H1 (cell line): Measurements from ENCODE around the gene GABRG3. TPM values are rescaled to one million over a fixed set of nuclear protein-coding genes. Genes with fewer than 3 reads are reported as not detected.
A peak's percentile ranks its signal among the peaks of the same experiment; 100 is the strongest.

Experiments
- CTCF ChIA-PET: fragments of 300-600 bp; sonication (Branson Sonifier 250); formaldehyde crosslinking; loops from one replicate; lab custom pipeline; 2021; ENCODE audit not compliant: partially characterized antibody; lab: Charles Lee
- POLR2A ChIA-PET: fragments of 300-600 bp; sonication (Branson Sonifier 250); formaldehyde crosslinking; loops from one replicate; lab custom pipeline; 2021; ENCODE audit warnings: inconsistent platforms; ENCODE audit not compliant: partially characterized antibody; lab: Charles Lee
- DNase-seq, 2 experiments: peaks; one replicate each; pipeline versions ENCODE4 v3.0.0 to v3.0.0-alpha.2; 2010 to 2022; ENCODE audit warnings: low spot score in 2 of 2, low read depth in 1 of 2, mixed read lengths in 1 of 2
- FAIRE-seq: peaks from 2 replicates; lab custom pipeline; 2011; peaks lifted over from hg19 to GRCh38; lab: Jason Lieb, UNC
- H2AFZ ChIP-seq: 2 replicates; pipeline ENCODE4 v1.8.1; 2012; ENCODE audit warnings: low read length, inconsistent platforms
- H2AK5ac ChIP-seq: 2 replicates; pipeline ENCODE4 v1.6.1; 2013; ENCODE audit warnings: low read depth, low read length
- H2BK120ac ChIP-seq: replicated peaks from 2 replicates; pipeline ENCODE3; 2013; ENCODE audit warnings: low read depth, low read length, inconsistent platforms
- H2BK12ac ChIP-seq: 2 replicates; pipeline ENCODE4 v1.6.1; 2013; ENCODE audit warnings: low read depth, low read length
- H2BK15ac ChIP-seq: 2 replicates; pipeline ENCODE4 v1.6.1; 2013; ENCODE audit warnings: low read length
- H2BK20ac ChIP-seq: 2 replicates; pipeline ENCODE4 v1.6.1; 2013; ENCODE audit warnings: low read length
- H2BK5ac ChIP-seq: 2 replicates; pipeline ENCODE4 v1.6.1; 2013; ENCODE audit warnings: low read depth, low read length
- H3K14ac ChIP-seq: 2 replicates; pipeline ENCODE4 v1.6.1; 2013; ENCODE audit warnings: inconsistent platforms; ENCODE audit not compliant: insufficient read length
- H3K18ac ChIP-seq: 2 replicates; pipeline ENCODE4 v1.6.1; 2013; ENCODE audit warnings: low read length; ENCODE audit errors: extremely low read depth
- H3K23ac ChIP-seq: 2 replicates; pipeline ENCODE4 v1.6.1; 2013; ENCODE audit warnings: inconsistent platforms; ENCODE audit not compliant: insufficient read length
- H3K23me2 ChIP-seq: 2 replicates; pipeline ENCODE4 v1.6.1; 2013; ENCODE audit warnings: low read depth, low read length
- H3K27ac ChIP-seq: 2 replicates; pipeline ENCODE4 v1.6.1; 2011; ENCODE audit warnings: low read depth, low read length, inconsistent platforms
- H3K27me3 ChIP-seq, 4 experiments: replicated peaks in 1 of 4; 1 replicate in 1 of 4; 2 replicates in 3 of 4; pipeline versions ENCODE4 v1.6.1 to v1.8.1; 2011 to 2013; ENCODE audit warnings: low read length in 3 of 4, mild to moderate bottlenecking in 3 of 4, inconsistent platforms in 2 of 4, mixed read lengths in 2 of 4, moderate library complexity in 1 of 4; ENCODE audit not compliant: control insufficient read depth in 3 of 4, insufficient read depth in 3 of 4; ENCODE audit errors: extremely low read depth in 1 of 4
- H3K36me3 ChIP-seq, 4 experiments: 2 replicates each; pipeline versions ENCODE4 v1.6.1 to v1.8.1; 2011 to 2013; ENCODE audit warnings: mild to moderate bottlenecking in 4 of 4, low read length in 3 of 4, moderate library complexity in 2 of 4, control low read depth in 1 of 4, inconsistent platforms in 1 of 4; ENCODE audit not compliant: insufficient read depth in 4 of 4, control insufficient read depth in 2 of 4
- H3K4ac ChIP-seq: replicated peaks from 2 replicates; pipeline ENCODE3; 2013; ENCODE audit warnings: low read length, low read depth, mixed read lengths, inconsistent platforms; ENCODE audit not compliant: insufficient read length
- H3K4me1 ChIP-seq, 4 experiments: replicated peaks in 1 of 4; 1 replicate in 1 of 4; 2 replicates in 3 of 4; pipeline versions ENCODE4 v1.6.1 to v1.8.1; 2011 to 2013; ENCODE audit warnings: low read length in 3 of 4, inconsistent platforms in 2 of 4, mixed read lengths in 1 of 4; ENCODE audit not compliant: insufficient read depth in 4 of 4, control insufficient read depth in 3 of 4
- H3K4me2 ChIP-seq, 2 experiments: 2 replicates each; pipeline versions ENCODE4 v1.6.1 to v1.8.1; 2011 to 2013; ENCODE audit warnings: low read depth in 2 of 2, low read length in 2 of 2, control low read depth in 1 of 2, inconsistent platforms in 1 of 2, mild to moderate bottlenecking in 1 of 2; ENCODE audit not compliant: insufficient read depth in 1 of 2
- H3K4me3 ChIP-seq, 4 experiments: fragments of 200-600, 300-600 bp in 1 of 4; sonication (generic), shearing (Covaris generic), sonication (Bioruptor Twin) in 1 of 4; 2 replicates each; pipeline versions ENCODE4 v1.5.1 to v1.8.1; 2011 to 2016; ENCODE audit warnings: low read length in 4 of 4, low read depth in 3 of 4, control low read depth in 2 of 4, inconsistent platforms in 2 of 4, mild to moderate bottlenecking in 2 of 4, mixed read lengths in 1 of 4, moderate library complexity in 1 of 4; ENCODE audit not compliant: insufficient read depth in 2 of 4; ENCODE audit errors: extremely low read depth in 1 of 4
- H3K56ac ChIP-seq: replicated peaks from 2 replicates; pipeline ENCODE3; 2013; ENCODE audit warnings: low read depth, mild to moderate bottlenecking, mixed read lengths, low read length, inconsistent platforms; ENCODE audit not compliant: insufficient read length
- H3K79me1 ChIP-seq: 2 replicates; pipeline ENCODE4 v1.6.1; 2013; ENCODE audit warnings: low read depth, low read length, control low read depth
- H3K79me2 ChIP-seq, 2 experiments: 2 replicates each; pipeline versions ENCODE4 v1.6.1 to v1.8.1; 2012 to 2013; ENCODE audit warnings: low read length in 2 of 2, mild to moderate bottlenecking in 2 of 2, inconsistent platforms in 1 of 2; ENCODE audit not compliant: insufficient read depth in 2 of 2, control insufficient read depth in 1 of 2
- H3K9ac ChIP-seq, 4 experiments: replicated peaks in 1 of 4; 1 replicate in 1 of 4; 2 replicates in 3 of 4; pipeline versions ENCODE4 v1.6.1 to v1.8.1; 2011 to 2013; ENCODE audit warnings: low read depth in 3 of 4, low read length in 3 of 4, control low read depth in 2 of 4, mild to moderate bottlenecking in 2 of 4, moderate library complexity in 2 of 4, inconsistent platforms in 1 of 4; ENCODE audit errors: extremely low read depth in 1 of 4
- H3K9me3 ChIP-seq, 2 experiments: 2 replicates each; pipeline versions ENCODE4 v1.6.1 to v1.8.1; 2012 to 2013; ENCODE audit warnings: mild to moderate bottlenecking in 2 of 2, moderate library complexity in 2 of 2, control low read depth in 1 of 2, inconsistent platforms in 1 of 2, low read depth in 1 of 2, low read length in 1 of 2, mixed read lengths in 1 of 2; ENCODE audit not compliant: insufficient read depth in 2 of 2
- H4K20me1 ChIP-seq, 2 experiments: replicated peaks in 1 of 2; 2 replicates each; pipeline versions ENCODE3 to v1.8.1; 2011 to 2013; ENCODE audit warnings: inconsistent platforms in 2 of 2, low read length in 2 of 2, mild to moderate bottlenecking in 1 of 2; ENCODE audit not compliant: insufficient read depth in 2 of 2, control insufficient read depth in 1 of 2
- H4K5ac ChIP-seq: 2 replicates; pipeline ENCODE4 v1.6.1; 2013; ENCODE audit warnings: low read length, low read depth, mixed read lengths, inconsistent platforms; ENCODE audit not compliant: insufficient read length
- H4K8ac ChIP-seq: 2 replicates; pipeline ENCODE4 v1.8.0; 2013; ENCODE audit warnings: mild to moderate bottlenecking, moderate library complexity, low read length, inconsistent platforms; ENCODE audit not compliant: insufficient read depth; ENCODE audit errors: extremely low read depth
- H4K91ac ChIP-seq: replicated peaks from 2 replicates; pipeline ENCODE3; 2013; ENCODE audit warnings: low read length, mixed read lengths, inconsistent platforms; ENCODE audit not compliant: insufficient read length
- CHD1 ChIP-seq: IDR thresholded peaks from 2 replicates; pipeline ENCODE4 v1.6.1; 2012; ENCODE audit warnings: low read depth, low read length, improper control_type of control experiment
- HDAC2 ChIP-seq, 2 experiments: fragments of 300-600 bp in 1 of 2; sonication (generic) in 1 of 2; IDR thresholded peaks; 2 replicates each; pipeline ENCODE4 v1.6.1; 2011 to 2012; ENCODE audit warnings: low read depth in 2 of 2, low read length in 2 of 2, mild to moderate bottlenecking in 2 of 2, moderate library complexity in 2 of 2, borderline replicate concordance in 1 of 2, inconsistent platforms in 1 of 2
- JUN ChIP-seq: IDR thresholded peaks from 2 replicates; pipeline ENCODE4 v1.6.1; 2011; ENCODE audit warnings: low read depth, mild to moderate bottlenecking, improper control_type of control experiment, low read length
- JUND ChIP-seq: IDR thresholded peaks from 2 replicates; pipeline ENCODE4 v1.6.1; 2011; ENCODE audit warnings: mild to moderate bottlenecking, improper control_type of control experiment, low read length
- KDM1A ChIP-seq: fragments of 200-600, 300-600 bp; sonication (generic); IDR thresholded peaks from 2 replicates; pipeline ENCODE4 v1.7.1; 2016; ENCODE audit warnings: mild to moderate bottlenecking, low read length, borderline replicate concordance
- NANOG ChIP-seq: IDR thresholded peaks from 2 replicates; pipeline ENCODE4 v1.6.1; 2011; ENCODE audit warnings: low read length, low read depth, mild to moderate bottlenecking, inconsistent platforms; ENCODE audit not compliant: insufficient read depth, poor library complexity, severe bottlenecking
- PHF8 ChIP-seq: fragments of 200-600 bp; sonication (generic); conservative IDR thresholded peaks from 2 replicates; pipeline ENCODE4 v1.7.1; 2012; ENCODE audit warnings: low read depth, mild to moderate bottlenecking, inconsistent platforms, low read length, moderate library complexity
- RBBP5 ChIP-seq: IDR thresholded peaks from 2 replicates; pipeline ENCODE4 v1.7.1; 2012; ENCODE audit warnings: low read depth, mild to moderate bottlenecking, inconsistent platforms, low read length, moderate library complexity, borderline replicate concordance
- RXRA ChIP-seq: IDR thresholded peaks from 2 replicates; pipeline ENCODE4 v1.6.1; 2011; ENCODE audit warnings: low read depth, mild to moderate bottlenecking, low read length, moderate library complexity; ENCODE audit not compliant: insufficient read depth
- SAP30 ChIP-seq: fragments of 300-600 bp; sonication (generic); IDR thresholded peaks from 2 replicates; pipeline ENCODE4 v1.7.1; 2012; ENCODE audit warnings: low read length, moderate library complexity, mild to moderate bottlenecking, inconsistent platforms; ENCODE audit not compliant: insufficient read depth, insufficient replicate concordance
- SIRT6 ChIP-seq: IDR thresholded peaks from one replicate; pipeline ENCODE4 v1.7.1; 2012; ENCODE audit warnings: low read length, inconsistent platforms
- SP1 ChIP-seq: IDR thresholded peaks from 2 replicates; pipeline ENCODE4 v1.6.1; 2011; ENCODE audit warnings: low read depth, low read length
- TAF1 ChIP-seq: IDR thresholded peaks from 2 replicates; pipeline ENCODE4 v1.6.1; 2011; ENCODE audit warnings: mild to moderate bottlenecking, low read depth, low read length
- TAF7 ChIP-seq: optimal IDR thresholded peaks from 2 replicates; pipeline ENCODE3; 2011; ENCODE audit warnings: low read depth, mild to moderate bottlenecking, inconsistent platforms, low read length, moderate library complexity, borderline replicate concordance
- TCF12 ChIP-seq: IDR thresholded peaks from 2 replicates; pipeline ENCODE4 v1.6.1; 2011; ENCODE audit warnings: low read depth, mild to moderate bottlenecking, low read length
- WGBS, 2 experiments: shearing (Covaris generic) in 1 of 2; methylation state at CpG; one replicate each; pipeline versions ENCODE4 v1.1.6 to v1.1.7; 2013 to 2015; ENCODE audit warnings: low lambda C conversion rate in 2 of 2, mixed read lengths in 2 of 2, inconsistent platforms in 1 of 2, low coverage in 1 of 2, missing lambda C conversion rate in 1 of 2; ENCODE audit not compliant: insufficient replicate concordance in 2 of 2, insufficient coverage in 1 of 2, insufficient read length in 1 of 2; ENCODE audit errors: extremely low coverage in 1 of 2, missing lambda C conversion rate in 1 of 2; 5-methylcytosine and 5-hydroxymethylcytosine counted together
- polyA plus RNA-seq, 7 experiments: library from polyadenylated mRNA; depleted of rRNA in 3 of 7; stranded (reverse) in 5 of 7; unstranded in 2 of 7; fragments of >200 nt in 5 of 7; fragments of 200-250 nt in 2 of 7; gene quantifications; 1 replicate in 5 of 7; 2 replicates in 1 of 7; 4 replicates in 1 of 7; pipeline versions ENCODE4 v1.2.1 to v1.2.3, GENCODE V29; 2011 to 2013; ENCODE audit warnings: missing spikeins in 2 of 7, mixed read lengths in 2 of 7
- total RNA-seq: library from RNA; stranded (reverse); fragmentation: NEBNext Ultra II Directional; extraction: Animal tissue kit (Norgen Biotek cat#: 25700); gene quantifications from 2 replicates; pipeline ENCODE4 v1.2.1, GENCODE V29; 2021

Gene GABRG3
- total and polyA plus RNA-seq, 2 of the 8 experiments (the other 6 are each of a cell fraction or from before 2014, with no cell fraction given) = 0.17 to 0.80 TPM

GRCh38 chr15:27232876-27233275 lies 261.9 kb downstream of the GABRG3 start:
- H3K23me2 ChIP-seq = no peaks in the 10 kb centered on the region
- H2BK20ac ChIP-seq = no peak overlapping the region
- no peak overlapping the region for H3K56ac ChIP-seq
- no peaks in the 10 kb centered on the region for H3K79me1 ChIP-seq
- 100% methylated on average over 4 of the region's 4 CpGs; no CpG with 5 or more reads in 1 of the 2 experiments for WGBS, 2 experiments
- no peak overlapping the region for H2BK120ac ChIP-seq
- H2BK5ac ChIP-seq = no peak overlapping the region
- H2BK12ac ChIP-seq = no peak overlapping the region
- H4K91ac ChIP-seq = no peak overlapping the region
- no peak overlapping the region for H3K4me2 ChIP-seq
- FAIRE-seq = no peak
- no peaks in the 10 kb centered on the region for H3K79me2 ChIP-seq
- no peak overlapping the region for H3K23ac ChIP-seq
- H3K14ac ChIP-seq = no peak overlapping the region
- no peaks in the 10 kb centered on the region for H3K27me3 ChIP-seq
- no peaks in the 10 kb centered on the region for H3K36me3 ChIP-seq
- H4K8ac ChIP-seq = no peak overlapping the region
- H3K4me3 ChIP-seq = no peak overlapping the region
- no peak overlapping the region for H3K4ac ChIP-seq
- no peak overlapping the region for H3K18ac ChIP-seq
- peak in 1 of 2 experiments; percentile 32 for DNase-seq
- TF ChIP-seq SIRT6 (no peak), SAP30 (no peak), SP1 (no peak), JUND (no peak), JUN (no peak), RXRA (no peak), RBBP5 (no peak), HDAC2 (IDR thresholded peaks at IDR 0.05; ENCODE audit: borderline replicate concordance in 1 of 2, low read depth in 2 of 2, low read length in 2 of 2) (no peak), TCF12 (no peak), NANOG (no peak), PHF8 (no peak), CHD1 (no peak), KDM1A (no peak), TAF1 (no peak), TAF7 (no peak)
- H3K27ac ChIP-seq = no peak overlapping the region
- CTCF ChIA-PET = interaction anchor here (1.0 kb wide), 1 partner anchor 126 kb away, joined by 3 read pairs; no protein-coding TSS in a partner anchor
- H2AK5ac ChIP-seq = no peak overlapping the region
- H2BK15ac ChIP-seq = no peak overlapping the region
- no peaks in the 10 kb centered on the region for H3K4me1 ChIP-seq
- H3K9me3 ChIP-seq = no peaks in the 10 kb centered on the region
- POLR2A ChIA-PET = no interaction called here
- H3K9ac ChIP-seq = no peak overlapping the region
- no peak overlapping the region for H2AFZ ChIP-seq
- no peaks in the 10 kb centered on the region for H4K20me1 ChIP-seq
- H4K5ac ChIP-seq = no peak overlapping the region
